Calu3 (cell line): ENCODE data around the gene TMEM132D. TPM values are rescaled to one million over a fixed set of nuclear protein-coding genes. Genes with fewer than 3 reads are reported as not detected.

Experiments used
- BruUV-seq: library from RNA; stranded (reverse); fragments of 400-500 nt; replicated peaks from 2 replicates; lab custom pipeline; 2021; lab: Mats Ljungman, UMichigan
- CTCF ChIA-PET: fragments of 300-600 bp; sonication (Branson Sonifier 250); formaldehyde crosslinking; loops from one replicate; lab custom pipeline; 2022; ENCODE audit warnings: antibody characterized with exemption; lab: Charles Lee
- DNase-seq: peaks from one replicate; pipeline ENCODE4 v3.0.0; 2022
- H3K27ac Mint-ChIP-seq: one replicate; pipeline ENCODE4 v1.8.0; 2022; ENCODE audit warnings: mixed read lengths; ENCODE audit not compliant: unreplicated experiment
- H3K27me3 Mint-ChIP-seq: one replicate; pipeline ENCODE4 v1.8.0; 2022; ENCODE audit warnings: mixed read lengths; ENCODE audit not compliant: unreplicated experiment
- H3K36me3 Mint-ChIP-seq: one replicate; pipeline ENCODE4 v1.8.0; 2022; ENCODE audit warnings: mild to moderate bottlenecking, moderate library complexity, mixed read lengths; ENCODE audit not compliant: insufficient read depth, unreplicated experiment
- H3K4me1 Mint-ChIP-seq: one replicate; pipeline ENCODE4 v1.8.0; 2022; ENCODE audit warnings: mild to moderate bottlenecking, low read depth, mixed read lengths; ENCODE audit not compliant: unreplicated experiment
- H3K4me3 Mint-ChIP-seq: one replicate; pipeline ENCODE4 v1.8.0; 2022; ENCODE audit warnings: mild to moderate bottlenecking, low read depth, moderate library complexity, mixed read lengths; ENCODE audit not compliant: unreplicated experiment
- H3K9me3 Mint-ChIP-seq: one replicate; pipeline ENCODE4 v1.8.0; 2022; ENCODE audit warnings: low read depth, mixed read lengths; ENCODE audit not compliant: unreplicated experiment
- intact Hi-C: fragments of 100-400 bp; cut with micrococcal nuclease; formaldehyde crosslinking; loops from one replicate; pipeline ENCODE4 v1.10.0; 2022; ENCODE audit not compliant: unreplicated experiment
- total RNA-seq: library from RNA; stranded (reverse); gene quantifications from 2 replicates; pipeline ENCODE4 v1.2.3, GENCODE V29; 2022
- TF ChIP-seq, protein P1 (sequence below): fragments of 200-600 bp; IDR thresholded peaks from one replicate; pipeline ENCODE4 v1.8.0; 2022; ENCODE audit warnings: antibody characterized with exemption; ENCODE audit not compliant: unreplicated experiment

Gene TMEM132D
- total RNA-seq, 1 experiment from 2014 or later = not detected

DNA sequence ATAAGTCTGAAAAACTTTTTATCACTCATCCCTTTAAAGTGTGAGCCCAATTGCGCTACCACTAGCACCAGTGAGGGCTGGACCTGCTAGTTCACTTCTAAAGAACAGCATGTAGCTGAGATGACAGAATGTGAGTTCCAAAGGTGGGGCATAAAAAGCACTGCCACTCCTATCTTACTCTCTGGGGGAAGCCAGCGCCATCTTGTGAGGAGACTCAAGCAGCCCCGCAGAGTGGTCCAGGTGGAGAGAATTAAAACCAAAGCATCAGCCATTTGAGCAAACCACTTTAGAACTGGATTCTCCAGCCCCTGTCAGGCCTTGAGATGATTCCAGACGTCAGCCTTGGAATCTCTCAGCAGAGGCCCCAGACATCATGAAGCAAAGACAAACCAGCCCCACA, 39.9 kb downstream of the TMEM132D start:
- intact Hi-C loops = no loop called here
- Mint-ChIP-seq H3K9me3 (peaks cover 13% of the 10 kb centered on the region), H3K4me1 (no peaks in the 10 kb centered on the region), H3K4me3 (no peak overlapping the region), H3K36me3 (no peaks in the 10 kb centered on the region), H3K27ac (no peak overlapping the region), H3K27me3 (no peaks in the 10 kb centered on the region)
- CTCF ChIA-PET = no interaction called here
- DNase-seq = no peak
- TF ChIP-seq, protein P1, sequence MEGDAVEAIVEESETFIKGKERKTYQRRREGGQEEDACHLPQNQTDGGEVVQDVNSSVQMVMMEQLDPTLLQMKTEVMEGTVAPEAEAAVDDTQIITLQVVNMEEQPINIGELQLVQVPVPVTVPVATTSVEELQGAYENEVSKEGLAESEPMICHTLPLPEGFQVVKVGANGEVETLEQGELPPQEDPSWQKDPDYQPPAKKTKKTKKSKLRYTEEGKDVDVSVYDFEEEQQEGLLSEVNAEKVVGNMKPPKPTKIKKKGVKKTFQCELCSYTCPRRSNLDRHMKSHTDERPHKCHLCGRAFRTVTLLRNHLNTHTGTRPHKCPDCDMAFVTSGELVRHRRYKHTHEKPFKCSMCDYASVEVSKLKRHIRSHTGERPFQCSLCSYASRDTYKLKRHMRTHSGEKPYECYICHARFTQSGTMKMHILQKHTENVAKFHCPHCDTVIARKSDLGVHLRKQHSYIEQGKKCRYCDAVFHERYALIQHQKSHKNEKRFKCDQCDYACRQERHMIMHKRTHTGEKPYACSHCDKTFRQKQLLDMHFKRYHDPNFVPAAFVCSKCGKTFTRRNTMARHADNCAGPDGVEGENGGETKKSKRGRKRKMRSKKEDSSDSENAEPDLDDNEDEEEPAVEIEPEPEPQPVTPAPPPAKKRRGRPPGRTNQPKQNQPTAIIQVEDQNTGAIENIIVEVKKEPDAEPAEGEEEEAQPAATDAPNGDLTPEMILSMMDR = no peak
- no TSS peak for BruUV-seq

DNA sequence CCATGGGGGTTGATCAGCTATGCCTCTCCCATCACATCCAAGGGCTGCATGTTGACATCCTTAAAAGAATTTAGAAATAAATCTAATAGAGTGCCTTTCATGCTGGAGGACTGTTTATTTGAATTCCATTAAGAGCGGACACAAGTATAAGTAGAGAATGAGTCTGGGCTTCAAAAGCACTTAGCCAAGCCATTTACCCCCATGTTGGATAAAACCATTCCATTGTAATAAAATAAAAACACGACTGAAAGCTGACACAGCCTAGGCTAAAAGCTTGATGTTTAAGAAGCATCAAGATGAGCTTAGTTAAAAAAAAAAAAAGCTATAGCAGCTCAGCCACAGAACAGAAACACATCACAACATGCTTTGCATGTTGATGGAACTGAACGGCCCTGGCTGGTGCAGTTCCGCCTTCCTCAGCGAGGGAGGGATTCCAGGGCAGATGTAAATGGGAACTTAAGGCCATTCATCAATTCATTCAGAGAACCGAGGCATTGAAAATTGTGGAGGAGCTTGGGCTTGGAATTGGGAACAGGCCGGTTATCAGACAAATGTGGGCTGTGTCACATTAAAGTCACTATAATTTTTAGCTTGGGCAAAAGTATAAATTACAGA, 41.2 kb downstream of the TMEM132D start:
- Mint-ChIP-seq H3K4me1 (no peaks in the 10 kb centered on the region), H3K4me3 (no peak overlapping the region), H3K9me3 (peaks cover 13% of the 10 kb centered on the region), H3K27ac (no peak overlapping the region), H3K36me3 (no peaks in the 10 kb centered on the region), H3K27me3 (no peaks in the 10 kb centered on the region)
- intact Hi-C loops = no loop called here
- TF ChIP-seq, protein P1 = no peak
- no TSS peak for BruUV-seq
- no peak for DNase-seq
- CTCF ChIA-PET = no interaction called here

DNA sequence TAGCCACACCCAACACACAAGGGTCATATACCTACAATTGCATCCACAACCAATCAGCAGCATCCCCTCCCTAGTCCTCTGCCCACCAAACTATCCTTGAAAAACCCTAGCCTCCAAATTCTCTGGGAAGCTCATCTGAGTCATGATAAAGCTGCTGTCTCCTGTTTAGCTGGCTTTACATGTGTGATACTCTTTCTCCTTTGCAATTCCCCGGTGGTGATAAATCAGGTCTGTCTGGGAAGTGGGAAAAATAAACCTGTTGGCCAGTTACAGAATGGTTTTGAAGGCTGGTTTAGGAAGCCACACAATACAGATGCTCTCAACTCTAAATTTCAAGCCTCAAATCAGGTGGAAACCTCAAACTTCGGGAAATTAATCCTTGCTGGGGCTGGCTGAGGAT, 41.9 kb downstream of the TMEM132D start:
- peaks cover 13% of the 10 kb centered on the region for H3K9me3 Mint-ChIP-seq
- H3K36me3 Mint-ChIP-seq = no peaks in the 10 kb centered on the region
- CTCF ChIA-PET = no interaction called here
- no peak for DNase-seq
- TF ChIP-seq, protein P1 = no peak
- BruUV-seq = no TSS peak
- intact Hi-C loops = no loop called here
- H3K4me3 Mint-ChIP-seq = no peak overlapping the region
- no peak overlapping the region for H3K27ac Mint-ChIP-seq
- no peaks in the 10 kb centered on the region for H3K4me1 Mint-ChIP-seq
- H3K27me3 Mint-ChIP-seq = no peaks in the 10 kb centered on the region

DNA sequence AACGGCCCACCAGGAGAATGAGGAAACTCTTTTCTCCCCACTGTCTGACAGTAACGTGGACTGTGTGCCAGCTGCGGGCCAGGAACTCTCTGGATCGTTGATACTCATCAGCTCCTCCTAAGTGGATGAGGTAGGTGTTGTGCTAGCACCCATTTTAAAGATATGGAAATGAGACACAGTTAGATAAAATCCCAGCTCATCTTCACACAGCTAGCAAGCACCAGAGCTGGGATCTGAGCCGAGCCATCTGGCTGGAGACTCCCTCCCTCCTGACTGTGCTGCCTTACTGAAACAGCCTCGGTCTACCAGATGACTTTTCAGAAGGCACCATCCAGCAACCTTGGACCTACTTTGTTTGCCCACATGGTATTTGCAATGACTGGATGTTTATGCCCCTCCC, 49.2 kb downstream of the TMEM132D start:
- TF ChIP-seq, protein P1 = no peak
- intact Hi-C loops = no loop called here
- no TSS peak for BruUV-seq
- H3K27ac Mint-ChIP-seq = no peak overlapping the region
- no peak overlapping the region for H3K4me3 Mint-ChIP-seq
- CTCF ChIA-PET = no interaction called here
- H3K36me3 Mint-ChIP-seq = no peaks in the 10 kb centered on the region
- no peak for DNase-seq
- H3K9me3 Mint-ChIP-seq = no peaks in the 10 kb centered on the region
- H3K27me3 Mint-ChIP-seq = no peaks in the 10 kb centered on the region
- no peaks in the 10 kb centered on the region for H3K4me1 Mint-ChIP-seq
